Activated B cell treated with CpG ODN at 0.5 μM for 24 hours (primary cell): ENCODE data around the gene MSI2. TPM values are rescaled to one million over a fixed set of nuclear protein-coding genes. Genes with fewer than 3 reads are reported as not detected.

ENCODE experiments used
- ATAC-seq: fragments of 200-7000 bp; cut with Tn5 transposase; one replicate; pipeline ENCODE4 v1.10.0; 2021; ENCODE audit warnings: low read depth, mild to moderate bottlenecking, moderate library complexity
- CTCF ChIA-PET: fragments of 350-600 bp; sonication (Branson Sonifier 250); formaldehyde crosslinking; loops from one replicate; lab custom pipeline; 2021; ENCODE audit warnings: antibody characterized with exemption; lab: Charles Lee
- POLR2A ChIA-PET: fragments of 350-600 bp; sonication (Branson Sonifier 250); formaldehyde crosslinking; loops from one replicate; lab custom pipeline; 2021; ENCODE audit warnings: antibody characterized with exemption; lab: Charles Lee
- DNase-seq: peaks from one replicate; pipeline ENCODE4 v3.0.0; 2022
- H3K27ac Mint-ChIP-seq: one replicate; pipeline ENCODE4 v1.8.0; 2020; ENCODE audit warnings: mixed read lengths
- H3K27me3 Mint-ChIP-seq: one replicate; pipeline ENCODE4 v1.8.0; 2021; ENCODE audit warnings: mixed read lengths
- H3K36me3 Mint-ChIP-seq: one replicate; pipeline ENCODE4 v1.8.0; 2021; ENCODE audit warnings: low read depth, mixed read lengths
- H3K4me1 Mint-ChIP-seq: one replicate; pipeline ENCODE4 v1.8.0; 2021; ENCODE audit warnings: mixed read lengths
- H3K4me3 Mint-ChIP-seq: one replicate; pipeline ENCODE4 v1.8.0; 2020; ENCODE audit warnings: mild to moderate bottlenecking, mixed read lengths
- H3K9me3 Mint-ChIP-seq: one replicate; pipeline ENCODE4 v1.8.0; 2020; ENCODE audit warnings: mixed read lengths
- CTCF ChIP-seq: fragments of 200-600 bp; IDR thresholded peaks from one replicate; pipeline ENCODE4 v1.8.0; 2022; ENCODE audit warnings: antibody characterized with exemption, mild to moderate bottlenecking
- intact Hi-C: fragments of 100-400 bp; cut with micrococcal nuclease; formaldehyde crosslinking; loops from one replicate; pipeline ENCODE4 v1.15.1; 2024
- total RNA-seq: library from RNA; stranded (reverse); gene quantifications from 2 replicates; pipeline ENCODE4 v1.2.3, GENCODE V29; 2022

MSI2 gene
- total RNA-seq, 1 donor from 2014 or later: 102 TPM

GRCh38 chr17:57527221-57528057 is 271.1 kb downstream of the MSI2 start:
- Mint-ChIP-seq H3K9me3 (no peaks in the 10 kb centered on the region), H3K36me3 (peaks cover 26% of the 10 kb centered on the region), H3K4me1 (peaks cover 55% of the 10 kb centered on the region), H3K4me3 (no peak overlapping the region), H3K27ac (no peak overlapping the region), H3K27me3 (no peaks in the 10 kb centered on the region)
- POLR2A ChIA-PET: no interaction called here
- ATAC-seq (no peak), DNase-seq (no peak)
- no peak for TF ChIP-seq CTCF
- CTCF ChIA-PET: interaction anchor here (1.0 to 1.4 kb wide), 2 partner anchors 25 to 145 kb away, joined by 3 to 4 read pairs; no protein-coding TSS in a partner anchor
- intact Hi-C loops: no loop called here

- Mint-ChIP-seq H3K9me3 (no peaks in the 10 kb centered on the region), H3K27ac (no peak overlapping the region), H3K27me3 (no peaks in the 10 kb centered on the region), H3K36me3 (peaks cover 29% of the 10 kb centered on the region), H3K4me3 (no peak overlapping the region), H3K4me1 (peaks cover 52% of the 10 kb centered on the region)
- ATAC-seq (no peak), DNase-seq (no peak)
- intact Hi-C loops: no loop called here
- ChIA-PET POLR2A (no interaction called here), CTCF (interaction anchor here (1.4 kb wide), 1 partner anchor 24 kb away, joined by 3 read pairs; no protein-coding TSS in a partner anchor)
- no peak for TF ChIP-seq CTCF
Observed at GRCh38 chr17:57528058-57528451, 271.7 kb downstream of the MSI2 start.

- POLR2A ChIA-PET: no interaction called here
- ATAC-seq (no peak), DNase-seq (no peak)
- intact Hi-C loops: no loop called here
- H3K9me3 Mint-ChIP-seq: no peaks in the 10 kb centered on the region
- H3K36me3 Mint-ChIP-seq: peaks cover 33% of the 10 kb centered on the region
- no peak overlapping the region for H3K4me3 Mint-ChIP-seq
- no peaks in the 10 kb centered on the region for H3K27me3 Mint-ChIP-seq
- peaks cover 38% of the 10 kb centered on the region for H3K4me1 Mint-ChIP-seq
- TF ChIP-seq CTCF: no peak
- CTCF ChIA-PET: no interaction called here
- H3K27ac Mint-ChIP-seq: no peak overlapping the region
Observed at GRCh38 chr17:57530026-57530425, 273.7 kb downstream of the MSI2 start.

GRCh38 chr17:57530508-57530907 is 274.2 kb downstream of the MSI2 start:
- Mint-ChIP-seq H3K27me3 (no peaks in the 10 kb centered on the region), H3K4me1 (peaks cover 33% of the 10 kb centered on the region), H3K36me3 (peaks cover 33% of the 10 kb centered on the region), H3K9me3 (no peaks in the 10 kb centered on the region), H3K27ac (no peak overlapping the region), H3K4me3 (no peak overlapping the region)
- intact Hi-C loops: no loop called here
- no peak for DNase-seq
- POLR2A ChIA-PET: no interaction called here
- ATAC-seq: no peak
- no peak for TF ChIP-seq CTCF
- CTCF ChIA-PET: no interaction called here

- H3K27ac Mint-ChIP-seq: no peak overlapping the region
- TF ChIP-seq CTCF: no peak
- no peaks in the 10 kb centered on the region for H3K9me3 Mint-ChIP-seq
- no peaks in the 10 kb centered on the region for H3K27me3 Mint-ChIP-seq
- peaks cover 33% of the 10 kb centered on the region for H3K36me3 Mint-ChIP-seq
- ChIA-PET CTCF (no interaction called here), POLR2A (no interaction called here)
- intact Hi-C loops: no loop called here
- ATAC-seq (no peak), DNase-seq (no peak)
- H3K4me1 Mint-ChIP-seq: peaks cover 31% of the 10 kb centered on the region
- H3K4me3 Mint-ChIP-seq: no peak overlapping the region
Observed at GRCh38 chr17:57531078-57531477, 274.8 kb downstream of the MSI2 start.
